ENCODE data around the gene NIPAL3.

NIPAL3 gene

GRCh38 chr1:24500448-24501048 lies 84.9 kb downstream of the NIPAL3 start:
- Histone ChIP-seq H3K4me2 (ENCODE audit: low read depth, low read length) (no peak overlapping the region), H3F3A (ENCODE audit: insufficient read depth, low read length) (peaks cover 19% of the 10 kb centered on the region), H3K79me2 (ENCODE audit: low read length) (no peaks in the 10 kb centered on the region), H3K9me2 (replicated peaks; ENCODE audit: insufficient read depth, low read length) (no peaks in the 10 kb centered on the region), H3K36me3 (replicated peaks; ENCODE audit: insufficient read depth, low read length) (no peaks in the 10 kb centered on the region), H3K9ac (ENCODE audit: low read length) (no peak overlapping the region), H3K9me3 (replicated peaks; ENCODE audit: insufficient read depth, low read length) (no peaks in the 10 kb centered on the region), H3K4me1 (ENCODE audit: low read length) (peaks cover 16% of the 10 kb centered on the region), H4K20me1 (ENCODE audit: insufficient read depth, low read length) (no peaks in the 10 kb centered on the region), H2AFZ (ENCODE audit: low read length) (0 out of 2 replicates have a peak overlapping the region, but pooled peaks have one; percentile 94), H3K27me3 (replicated peaks; ENCODE audit: insufficient read depth, low read length) (no peaks in the 10 kb centered on the region), H3K27ac (ENCODE audit: low read length) (no peak overlapping the region), H3K4me3 (ENCODE audit: low read length) (no peak overlapping the region)
- TF ChIP-seq CTCF (IDR thresholded peaks at IDR 0.05; ENCODE audit: low read length) (no peak), EZH2phosphoT487 (IDR thresholded peaks at IDR 0.05; ENCODE audit: low read length) (no peak), EZH2 (optimal IDR thresholded peaks at IDR 0.05; ENCODE audit: low read depth, low read length) (no peak)
- DNase-seq: no peak

GRCh38 chr1:24501371-24502064 lies 85.9 kb downstream of the NIPAL3 start:
- peaks cover 16% of the 10 kb centered on the region for H3K4me1 ChIP-seq (ENCODE audit: low read length)
- peak; percentile 76 for DNase-seq
- H2AFZ ChIP-seq (ENCODE audit: low read length): peak overlapping the region; percentile 94
- H3K9ac ChIP-seq (ENCODE audit: low read length): peak overlapping the region; percentile 87
- peaks cover 19% of the 10 kb centered on the region for H3F3A ChIP-seq (ENCODE audit: insufficient read depth, low read length)
- TF ChIP-seq EZH2phosphoT487 (IDR thresholded peaks at IDR 0.05; ENCODE audit: low read length) (no peak), CTCF (IDR thresholded peaks at IDR 0.05; ENCODE audit: low read length) (no peak), EZH2 (optimal IDR thresholded peaks at IDR 0.05; ENCODE audit: low read depth, low read length) (no peak)
- H3K36me3 ChIP-seq (replicated peaks; ENCODE audit: insufficient read depth, low read length): no peaks in the 10 kb centered on the region
- peak overlapping the region; percentile 75; the same call in 1 of the 2 replicates for H3K27ac ChIP-seq (ENCODE audit: low read length)
- no peaks in the 10 kb centered on the region for H3K9me2 ChIP-seq (replicated peaks; ENCODE audit: insufficient read depth, low read length)
- peak overlapping the region; percentile 89 for H3K4me2 ChIP-seq (ENCODE audit: low read depth, low read length)
- H3K27me3 ChIP-seq (replicated peaks; ENCODE audit: insufficient read depth, low read length): no peaks in the 10 kb centered on the region
- no peaks in the 10 kb centered on the region for H3K9me3 ChIP-seq (replicated peaks; ENCODE audit: insufficient read depth, low read length)
- no peaks in the 10 kb centered on the region for H4K20me1 ChIP-seq (ENCODE audit: insufficient read depth, low read length)
- no peaks in the 10 kb centered on the region for H3K79me2 ChIP-seq (ENCODE audit: low read length)
- peak overlapping the region; percentile 83 for H3K4me3 ChIP-seq (ENCODE audit: low read length)

- no peak for TF ChIP-seq CTCF (IDR thresholded peaks at IDR 0.05; ENCODE audit: low read length)
- no peak for TF ChIP-seq EZH2phosphoT487 (IDR thresholded peaks at IDR 0.05; ENCODE audit: low read length)
- TF ChIP-seq EZH2 (optimal IDR thresholded peaks at IDR 0.05; ENCODE audit: low read depth, low read length): no peak
- H3K4me2 ChIP-seq (ENCODE audit: low read depth, low read length): peak overlapping the region; percentile 89
- peak overlapping the region; percentile 87 for H3K9ac ChIP-seq (ENCODE audit: low read length)
- peak overlapping the region; percentile 83 for H3K4me3 ChIP-seq (ENCODE audit: low read length)
- peak overlapping the region; percentile 75; the same call in 1 of the 2 replicates for H3K27ac ChIP-seq (ENCODE audit: low read length)
- no peaks in the 10 kb centered on the region for H3K9me2 ChIP-seq (replicated peaks; ENCODE audit: insufficient read depth, low read length)
- peak; percentile 76 for DNase-seq
- peaks cover 16% of the 10 kb centered on the region for H3K4me1 ChIP-seq (ENCODE audit: low read length)
- H3F3A ChIP-seq (ENCODE audit: insufficient read depth, low read length): peaks cover 19% of the 10 kb centered on the region
- no peaks in the 10 kb centered on the region for H3K79me2 ChIP-seq (ENCODE audit: low read length)
- H3K27me3 ChIP-seq (replicated peaks; ENCODE audit: insufficient read depth, low read length): no peaks in the 10 kb centered on the region
- H4K20me1 ChIP-seq (ENCODE audit: insufficient read depth, low read length): no peaks in the 10 kb centered on the region
- no peaks in the 10 kb centered on the region for H3K9me3 ChIP-seq (replicated peaks; ENCODE audit: insufficient read depth, low read length)
- no peaks in the 10 kb centered on the region for H3K36me3 ChIP-seq (replicated peaks; ENCODE audit: insufficient read depth, low read length)
- H2AFZ ChIP-seq (ENCODE audit: low read length): peak overlapping the region; percentile 94
Measured at GRCh38 chr1:24502065-24502708, 86.6 kb downstream of the NIPAL3 start.
